Measurements from ENCODE around the gene VMAC. TPM values are rescaled to one million over a fixed set of nuclear protein-coding genes. Genes with fewer than 3 reads are reported as not detected.
A peak's percentile ranks its signal among the peaks of the same experiment; 100 is the strongest.

The VMAC gene
- total and polyA plus RNA-seq, 8 donors = 3.6 to 60.8 (median 6.7) TPM

GRCh38 chr19:5931251-5931650 lies 26.6 kb downstream of the VMAC start:
- TF ChIP-seq EP300 (IDR thresholded peaks at IDR 0.05) = no peak
- TF ChIP-seq CTCF (IDR thresholded peaks at IDR 0.05) = no peak
- no peak for TF ChIP-seq POLR2A (IDR thresholded peaks at IDR 0.05)
- intact Hi-C loops (cut with DNase I; ENCODE audit: low total_unique reads) = no loop called here
- H3K27me3 ChIP-seq = no peaks in the 10 kb centered on the region
- 90 to 95% (median 92%) methylated on average over 11 of the region's 11 CpGs for WGBS, 5 donors
- no peak for DNase-seq
- H3K36me3 ChIP-seq = peaks cover 46 to 96% (median 88%) of the 10 kb centered on the region in 4 donors
- H3K4me1 ChIP-seq = peaks cover 16 to 97% (median 52%) of the 10 kb centered on the region in 4 donors
- no peaks in the 10 kb centered on the region for H3K9me3 ChIP-seq
- H3K27ac ChIP-seq = peak overlapping the region in 1 of 5 donors; percentile 78
- H3K4me3 ChIP-seq = no peak overlapping the region

- 83 to 98% (median 96%) methylated on average over 18 of the region's 18 CpGs for WGBS, 5 donors
- intact Hi-C loops (cut with DNase I; ENCODE audit: low total_unique reads) = no loop called here
- Histone ChIP-seq H3K9me3 (no peaks in the 10 kb centered on the region), H3K4me3 (no peak overlapping the region), H3K4me1 (peaks cover 10 to 95% (median 49%) of the 10 kb centered on the region in 4 donors), H3K27ac (peak overlapping the region in 3 of 5 donors; percentile 9 to 78 (median 78)), H3K27me3 (no peaks in the 10 kb centered on the region), H3K36me3 (peaks cover 43 to 94% (median 83%) of the 10 kb centered on the region in 4 donors)
- TF ChIP-seq CTCF (IDR thresholded peaks at IDR 0.05) = no peak
- TF ChIP-seq POLR2A (IDR thresholded peaks at IDR 0.05) = no peak
- TF ChIP-seq EP300 (IDR thresholded peaks at IDR 0.05) = no peak
- no peak for TF ChIP-seq POLR2AphosphoS5 (IDR thresholded peaks at IDR 0.05)
- no peak for DNase-seq
Observed at GRCh38 chr19:5932146-5932545, 27.5 kb downstream of the VMAC start.

- WGBS, 5 donors = 91 to 97% (median 95%) methylated on average over 15 to 21 of the region's 21 CpGs
- Histone ChIP-seq H3K9me3 (no peaks in the 10 kb centered on the region), H3K27me3 (no peaks in the 10 kb centered on the region), H3K27ac (peak overlapping the region in 4 of 5 donors; percentile 28 to 78 (median 68)), H3K36me3 (peaks cover 41 to 94% (median 83%) of the 10 kb centered on the region in 4 donors), H3K4me1 (peaks cover 6 to 93% (median 46%) of the 10 kb centered on the region in 4 donors), H3K4me3 (no peak overlapping the region)
- intact Hi-C loops (cut with DNase I; ENCODE audit: low total_unique reads) = no loop called here
- DNase-seq = no peak
- TF ChIP-seq EP300 (IDR thresholded peaks at IDR 0.05) = no peak
- TF ChIP-seq POLR2A (IDR thresholded peaks at IDR 0.05) = no peak
- TF ChIP-seq POLR2AphosphoS5 (IDR thresholded peaks at IDR 0.05) = no peak
- TF ChIP-seq CTCF (IDR thresholded peaks at IDR 0.05) = no peak
Observed at GRCh38 chr19:5932609-5933262, 28.1 kb downstream of the VMAC start.

GRCh38 chr19:5933391-5934068 lies 28.9 kb downstream of the VMAC start:
- peak overlapping the region in 4 of 5 donors; percentile 38 to 78 (median 68) for H3K27ac ChIP-seq
- H3K9me3 ChIP-seq = no peaks in the 10 kb centered on the region
- H3K36me3 ChIP-seq = peaks cover 34 to 94% (median 82%) of the 10 kb centered on the region in 4 donors
- no peak for DNase-seq
- no peak overlapping the region for H3K4me3 ChIP-seq
- TF ChIP-seq POLR2A (IDR thresholded peaks at IDR 0.05) = no peak
- TF ChIP-seq POLR2AphosphoS5 (IDR thresholded peaks at IDR 0.05) = peak in 1 of 3 donors; percentile 45
- peaks cover 6 to 85% (median 44%) of the 10 kb centered on the region in 4 donors for H3K4me1 ChIP-seq
- intact Hi-C loops (cut with DNase I; ENCODE audit: low total_unique reads) = no loop called here
- H3K27me3 ChIP-seq = no peaks in the 10 kb centered on the region
- 88 to 92% (median 89%) methylated on average over 14 to 20 of the region's 20 CpGs for WGBS, 5 donors

Data from stomach (tissue), 9 donors.